ENCODE results near the gene IZUMO1. TPM values are rescaled to one million over a fixed set of nuclear protein-coding genes. Genes with fewer than 3 reads are reported as not detected.

Gene IZUMO1
- total and polyA plus RNA-seq, 11 donors: 0.13 to 0.93 (median 0.50) TPM

DNA sequence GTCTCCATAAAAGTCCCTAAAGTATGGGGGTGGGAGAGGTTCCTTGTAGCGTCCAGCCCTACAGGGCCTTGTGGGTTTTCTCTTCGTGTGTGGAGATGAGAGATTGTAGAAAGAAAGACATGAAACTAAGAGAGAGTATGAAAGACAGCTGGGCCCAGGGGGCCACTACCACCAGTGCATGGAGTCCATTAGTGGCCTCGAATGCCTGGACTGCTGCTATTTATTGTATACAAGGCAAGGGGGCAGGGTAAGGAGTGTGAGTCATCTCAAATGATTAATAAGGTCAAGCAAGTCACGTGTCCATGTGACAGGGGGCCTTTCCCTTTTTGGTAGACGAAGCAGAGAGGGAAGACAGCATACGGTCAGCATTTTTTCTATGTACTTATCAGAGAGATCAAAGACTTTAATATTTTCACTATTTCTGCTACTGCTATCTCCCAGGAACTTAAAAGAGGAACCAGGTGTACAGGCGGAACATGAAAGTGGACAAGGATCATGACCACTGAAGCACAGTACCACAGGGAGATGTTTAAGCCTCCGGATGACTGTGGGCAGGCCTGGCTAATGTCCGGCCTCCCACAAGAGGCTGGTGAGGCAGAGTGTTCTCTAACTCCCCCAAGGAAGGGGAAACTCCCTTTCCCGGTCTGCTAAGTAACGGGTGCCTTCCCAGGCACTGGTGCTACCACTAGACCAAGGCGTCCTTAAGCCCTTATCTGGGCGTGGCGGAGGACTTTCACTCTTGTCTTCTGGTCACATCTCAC lies 34.1 kb upstream of the IZUMO1 start:
- peaks cover 0 to 26% (median 8%) of the 10 kb centered on the region in 12 donors for H3K4me1 ChIP-seq
- peak in 2 of 4 donors; percentile 18 to 30 for ATAC-seq
- WGBS, 4 donors: 58 to 71% (median 66%) methylated on average over 14 of the region's 14 CpGs
- H3K9me3 ChIP-seq: no peaks in the 10 kb centered on the region
- DNase-seq: no peak
- H3K27me3 ChIP-seq: no peaks in the 10 kb centered on the region
- no peak overlapping the region for H3K4me3 ChIP-seq
- intact Hi-C loops (cut with DNase I): loop anchor here in 4 of 10 donors (5.0 to 10.0 kb wide), 3 partner anchors 104 to 134 kb away; partner anchors contain the start of genes NTN5 (in 2 of the 4) and CA11 (in 1 of the 4)
- H3K36me3 ChIP-seq: no peaks in the 10 kb centered on the region
- TF ChIP-seq POLR2A (IDR thresholded peaks at IDR 0.05): no peak
- TF ChIP-seq, protein P1, sequence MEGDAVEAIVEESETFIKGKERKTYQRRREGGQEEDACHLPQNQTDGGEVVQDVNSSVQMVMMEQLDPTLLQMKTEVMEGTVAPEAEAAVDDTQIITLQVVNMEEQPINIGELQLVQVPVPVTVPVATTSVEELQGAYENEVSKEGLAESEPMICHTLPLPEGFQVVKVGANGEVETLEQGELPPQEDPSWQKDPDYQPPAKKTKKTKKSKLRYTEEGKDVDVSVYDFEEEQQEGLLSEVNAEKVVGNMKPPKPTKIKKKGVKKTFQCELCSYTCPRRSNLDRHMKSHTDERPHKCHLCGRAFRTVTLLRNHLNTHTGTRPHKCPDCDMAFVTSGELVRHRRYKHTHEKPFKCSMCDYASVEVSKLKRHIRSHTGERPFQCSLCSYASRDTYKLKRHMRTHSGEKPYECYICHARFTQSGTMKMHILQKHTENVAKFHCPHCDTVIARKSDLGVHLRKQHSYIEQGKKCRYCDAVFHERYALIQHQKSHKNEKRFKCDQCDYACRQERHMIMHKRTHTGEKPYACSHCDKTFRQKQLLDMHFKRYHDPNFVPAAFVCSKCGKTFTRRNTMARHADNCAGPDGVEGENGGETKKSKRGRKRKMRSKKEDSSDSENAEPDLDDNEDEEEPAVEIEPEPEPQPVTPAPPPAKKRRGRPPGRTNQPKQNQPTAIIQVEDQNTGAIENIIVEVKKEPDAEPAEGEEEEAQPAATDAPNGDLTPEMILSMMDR (IDR thresholded peaks at IDR 0.05): no peak
- peak overlapping the region in 10 of 12 donors; percentile 6 to 83 (median 61) for H3K27ac ChIP-seq

DNA sequence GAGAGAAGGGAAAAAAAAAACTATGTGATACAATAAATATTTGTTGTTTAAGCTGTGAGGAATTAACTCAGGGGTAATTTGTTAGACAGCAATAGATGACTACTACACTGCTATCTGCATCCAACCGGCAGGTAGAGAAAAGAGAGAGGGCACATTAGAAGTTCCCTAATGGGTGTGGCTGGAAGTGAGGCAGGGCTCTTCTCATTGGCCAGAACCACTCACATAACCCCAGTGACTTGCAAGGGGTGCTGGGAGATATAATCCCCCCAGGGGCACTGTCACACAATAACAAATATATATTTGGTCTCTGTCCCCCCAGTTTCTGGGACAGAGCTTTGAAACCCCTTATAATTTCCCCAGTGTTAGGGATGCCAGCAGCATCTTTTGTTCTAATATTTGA lies 32.9 kb upstream of the IZUMO1 start:
- WGBS, 4 donors: 55 to 83% (median 69%) methylated on average over 1 of the region's 1 CpG
- no peak for ATAC-seq

DNA sequence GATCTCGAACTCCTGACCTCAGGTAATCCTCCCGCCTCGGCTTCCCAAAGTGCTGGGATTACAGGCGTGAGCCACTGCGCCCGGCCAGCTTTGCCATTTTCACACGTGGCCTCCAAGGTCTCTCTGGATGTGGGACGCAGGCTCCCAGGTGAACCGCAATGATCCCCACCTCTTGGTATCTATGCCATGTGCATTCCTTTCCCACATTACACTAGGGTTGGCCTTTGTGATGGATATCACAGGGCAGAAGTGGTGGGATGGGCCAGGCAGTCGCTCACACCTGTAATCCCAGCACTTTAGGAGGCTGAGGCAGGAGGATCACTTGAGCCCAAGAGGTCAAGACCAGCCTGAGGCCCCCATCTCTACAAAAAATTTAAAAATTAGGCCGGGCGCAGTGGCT lies 31.0 kb upstream of the IZUMO1 start:
- intact Hi-C loops (cut with DNase I): loop anchor here in 1 of 10 donors (10.0 kb wide), 1 partner anchor 103 kb away; the partner anchor contains the start of gene NTN5
- Histone ChIP-seq H3K9me3 (no peaks in the 10 kb centered on the region), H3K27ac (no peak overlapping the region), H3K4me3 (no peak overlapping the region), H3K27me3 (no peaks in the 10 kb centered on the region), H3K36me3 (no peaks in the 10 kb centered on the region), H3K4me1 (peaks cover 0 to 26% (median 9%) of the 10 kb centered on the region in 12 donors)
- ATAC-seq (no peak), DNase-seq (no peak)
- TF ChIP-seq POLR2A (IDR thresholded peaks at IDR 0.05): no peak
- TF ChIP-seq, protein P1 (IDR thresholded peaks at IDR 0.05): no peak
- 90 to 95% (median 92%) methylated on average over 11 to 12 of the region's 12 CpGs for WGBS, 4 donors

More for the DNA sequence above, 32.9 kb upstream of the IZUMO1 start:
- no peak overlapping the region for H3K4me3 ChIP-seq
- no peaks in the 10 kb centered on the region for H3K36me3 ChIP-seq
- H3K9me3 ChIP-seq: no peaks in the 10 kb centered on the region
- H3K27me3 ChIP-seq: no peaks in the 10 kb centered on the region
- H3K27ac ChIP-seq: no peak overlapping the region
- no peak for TF ChIP-seq POLR2A (IDR thresholded peaks at IDR 0.05)
- TF ChIP-seq, protein P1 (IDR thresholded peaks at IDR 0.05): no peak
- DNase-seq: no peak
- H3K4me1 ChIP-seq: peaks cover 0 to 26% (median 8%) of the 10 kb centered on the region in 12 donors
- intact Hi-C loops (cut with DNase I): loop anchor here in 5 of 10 donors (5.0 to 10.0 kb wide), 3 partner anchors 102 to 132 kb away; partner anchors contain the start of genes NTN5 (in 3 of the 5) and CA11 (in 1 of the 5)

DNA sequence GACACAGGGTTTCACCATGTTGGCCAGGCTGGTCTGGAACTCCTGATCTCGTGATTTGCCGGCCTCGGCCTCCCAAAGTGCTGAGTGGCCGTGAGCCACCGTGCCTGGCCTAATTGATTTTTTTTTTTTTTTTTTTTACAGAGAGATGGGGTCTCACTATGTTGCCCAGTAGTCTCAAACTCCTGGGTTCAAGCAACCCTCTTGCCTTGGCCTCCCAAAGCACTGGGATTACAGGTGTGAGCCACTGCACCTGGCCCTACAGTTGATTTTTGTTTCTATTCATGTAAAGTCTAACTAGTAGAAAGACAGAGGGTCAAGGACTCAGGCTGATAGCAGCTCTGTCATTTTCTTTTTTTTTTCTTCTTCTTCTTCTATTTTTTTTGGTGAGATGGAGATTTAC lies 30.4 kb upstream of the IZUMO1 start:
- ATAC-seq: no peak
- intact Hi-C loops (cut with DNase I): loop anchor here in 1 of 10 donors (10.0 kb wide), 1 partner anchor 102 kb away; the partner anchor contains the start of gene NTN5

More for the DNA sequence above, 30.4 kb upstream of the IZUMO1 start:
- no peak for TF ChIP-seq POLR2A (IDR thresholded peaks at IDR 0.05)
- TF ChIP-seq, protein P1 (IDR thresholded peaks at IDR 0.05): no peak
- Histone ChIP-seq H3K4me1 (peaks cover 0 to 20% (median 9%) of the 10 kb centered on the region in 12 donors), H3K27me3 (no peaks in the 10 kb centered on the region), H3K9me3 (no peaks in the 10 kb centered on the region), H3K4me3 (no peak overlapping the region), H3K27ac (no peak overlapping the region), H3K36me3 (no peaks in the 10 kb centered on the region)
- 93 to 96% (median 95%) methylated on average over 5 of the region's 5 CpGs for WGBS, 4 donors
- no peak for DNase-seq
